Left lung (tissue), 10 donors: ENCODE data around the gene MYPN. TPM values are rescaled to one million over a fixed set of nuclear protein-coding genes. Genes with fewer than 3 reads are reported as not detected.
A peak's percentile ranks its signal among the peaks of the same experiment; 100 is the strongest.

Experiments
- ATAC-seq: fragments of 200-7000 bp; cut with Tn5 transposase; one replicate; pipeline ENCODE4 v1.9.1; 2020; ENCODE audit warnings: moderate library complexity
- DNase-seq, 4 donors: peaks; one replicate each; pipeline ENCODE4 v3.0.0-alpha.2; 2013 to 2020
- H3K27ac ChIP-seq, 2 donors: fragments of 200-600 bp; sonication (generic) in 1 of 2; one replicate each; pipeline versions ENCODE4 v1.5.0 to v1.8.0; 2020 to 2021
- H3K27me3 ChIP-seq, 2 donors: fragments of 200-600 bp; sonication (generic) in 1 of 2; one replicate each; pipeline versions ENCODE4 v1.5.0 to v1.8.0; 2020 to 2021
- H3K36me3 ChIP-seq, 2 donors: fragments of 200-600 bp; sonication (generic) in 1 of 2; one replicate each; pipeline versions ENCODE4 v1.5.0 to v1.8.0; 2020 to 2021
- H3K4me1 ChIP-seq, 2 donors: fragments of 200-600 bp; one replicate each; pipeline ENCODE4 v1.8.0; 2021
- H3K4me3 ChIP-seq, 2 donors: fragments of 200-600 bp; sonication (generic) in 1 of 2; one replicate each; pipeline versions ENCODE4 v1.5.0 to v1.8.0; 2020 to 2021; ENCODE audit warnings: mild to moderate bottlenecking in 1 of 2
- H3K9me3 ChIP-seq, 2 donors: fragments of 200-600 bp; sonication (generic) in 1 of 2; one replicate each; pipeline versions ENCODE4 v1.5.0 to v1.8.0; 2020 to 2021
- CTCF ChIP-seq, 2 donors: fragments of 200-600 bp; sonication (generic) in 1 of 2; IDR thresholded peaks; one replicate each; pipeline versions ENCODE4 v1.5.0 to v1.8.0; 2021; ENCODE audit warnings: antibody characterized with exemption in 2 of 2
- intact Hi-C, 2 donors: fragments of 100-400 bp; cut with DNase I; formaldehyde crosslinking; loops; one replicate each; pipeline versions ENCODE4 v1.11.2 to v1.14.2; 2022
- polyA plus RNA-seq, 6 donors: library from polyadenylated mRNA; unstranded; fragments of 120-200 nt; gene quantifications; one replicate each; pipeline ENCODE4 v1.2.1, GENCODE V29; 2013; ENCODE audit not compliant: insufficient read length in 6 of 6
- total RNA-seq, 2 donors: library from RNA; stranded (reverse); fragmentation: NEBNext Ultra II Directional; extraction: Animal tissue kit (Norgen Biotek cat#: 25700); gene quantifications; one replicate each; pipeline ENCODE4 v1.2.1, GENCODE V29; 2021
- donor health status: DM: no; HTN: yes; CAD: no.
- donor health status: DM: no; HTN: no; CAD: no.

MYPN gene
- total and polyA plus RNA-seq, 8 donors = 0.03 to 0.13 (median 0.04) TPM; not detected in 3

DNA sequence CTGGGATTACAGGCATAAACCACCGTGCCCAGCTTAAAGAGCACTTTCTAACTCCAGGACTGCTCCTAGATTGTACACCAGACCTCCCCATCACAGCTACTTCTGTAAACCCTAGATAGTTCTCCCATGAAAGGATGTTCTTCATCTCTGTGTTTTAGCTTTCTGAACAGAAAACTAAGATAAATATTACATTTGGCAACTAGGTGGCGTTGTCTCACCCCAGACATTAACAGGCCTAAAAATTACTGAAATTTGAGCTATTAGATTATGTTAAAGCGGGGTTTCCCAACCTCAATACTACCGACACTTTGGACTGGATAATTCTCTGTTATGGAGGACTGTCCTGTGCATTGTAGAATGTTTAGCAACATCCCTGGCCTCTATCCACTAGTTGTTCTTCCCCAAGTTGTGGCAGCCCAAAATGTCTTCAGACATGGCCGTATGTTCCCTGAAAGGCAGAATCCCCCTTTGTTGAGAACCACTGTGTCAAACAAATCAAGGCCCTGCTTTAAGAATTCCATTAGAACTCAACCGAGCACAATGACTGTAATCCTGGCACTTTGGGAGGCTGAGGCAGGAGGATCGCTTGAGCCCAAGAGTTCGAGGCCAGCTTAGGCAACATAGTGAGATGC, 103.5 kb downstream of the MYPN start:
- Histone ChIP-seq H3K27me3 (no peaks in the 10 kb centered on the region), H3K4me1 (no peaks in the 10 kb centered on the region), H3K27ac (no peak overlapping the region), H3K9me3 (no peaks in the 10 kb centered on the region), H3K4me3 (no peak overlapping the region), H3K36me3 (no peaks in the 10 kb centered on the region)
- intact Hi-C loops = no loop called here
- peak; percentile 66 for ATAC-seq
- peak in 1 of 4 donors; percentile 28 for DNase-seq
- peak; percentile 37 to 39 for TF ChIP-seq CTCF (IDR thresholded peaks at IDR 0.05)

- Histone ChIP-seq H3K4me3 (no peak overlapping the region), H3K4me1 (no peaks in the 10 kb centered on the region), H3K9me3 (no peaks in the 10 kb centered on the region), H3K27me3 (no peaks in the 10 kb centered on the region), H3K27ac (no peak overlapping the region), H3K36me3 (no peaks in the 10 kb centered on the region)
- intact Hi-C loops = no loop called here
- ATAC-seq (no peak), DNase-seq (no peak)
- no peak for TF ChIP-seq CTCF (IDR thresholded peaks at IDR 0.05)
Measured at GRCh38 chr10:68218786-68219185, 109.5 kb downstream of the MYPN start.

DNA sequence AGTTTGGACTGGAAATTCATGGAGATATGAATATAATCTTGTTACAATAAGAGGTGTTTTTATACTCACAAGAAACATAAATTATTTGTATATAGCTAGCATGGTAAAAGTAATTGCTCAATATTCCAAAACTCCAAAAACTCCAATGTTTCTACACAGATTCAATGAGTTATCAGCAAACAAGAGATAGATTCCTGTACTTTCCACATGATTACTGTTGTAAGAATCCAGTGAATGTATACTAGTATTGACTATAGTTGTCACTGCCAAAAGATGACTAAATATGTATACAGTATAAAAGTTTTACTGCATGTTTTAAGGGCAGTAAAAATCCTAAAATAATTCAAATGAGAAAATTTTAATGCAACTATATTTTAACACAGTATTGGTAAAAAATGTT, 111.9 kb downstream of the MYPN start:
- no peaks in the 10 kb centered on the region for H3K36me3 ChIP-seq
- no peaks in the 10 kb centered on the region for H3K4me1 ChIP-seq
- intact Hi-C loops = no loop called here
- H3K9me3 ChIP-seq = no peaks in the 10 kb centered on the region
- ATAC-seq (no peak), DNase-seq (no peak)
- H3K27me3 ChIP-seq = no peaks in the 10 kb centered on the region
- no peak overlapping the region for H3K27ac ChIP-seq
- TF ChIP-seq CTCF (IDR thresholded peaks at IDR 0.05) = no peak
- H3K4me3 ChIP-seq = no peak overlapping the region

DNA sequence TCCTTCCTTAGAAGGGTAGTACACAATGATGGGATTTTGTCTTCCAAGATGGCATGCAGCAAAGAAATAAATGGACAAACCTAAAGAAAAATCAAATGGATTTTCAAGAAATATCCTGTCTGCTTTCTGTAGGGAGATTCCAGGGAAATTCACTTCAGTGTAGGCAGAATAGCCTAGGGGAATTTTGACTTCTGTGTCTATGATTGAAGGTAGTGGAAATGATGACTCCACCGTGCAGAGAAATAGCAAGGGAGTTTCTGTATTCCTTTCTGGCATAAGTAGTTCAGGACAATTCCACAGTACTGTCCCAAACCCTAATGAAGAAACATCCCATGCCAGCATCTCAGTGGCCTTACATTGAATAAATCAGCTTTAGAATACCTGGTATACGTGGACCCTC, 113.1 kb downstream of the MYPN start:
- H3K9me3 ChIP-seq = no peaks in the 10 kb centered on the region
- H3K27ac ChIP-seq = no peak overlapping the region
- H3K36me3 ChIP-seq = no peaks in the 10 kb centered on the region
- intact Hi-C loops = no loop called here
- no peak for TF ChIP-seq CTCF (IDR thresholded peaks at IDR 0.05)
- H3K4me3 ChIP-seq = no peak overlapping the region
- DNase-seq (no peak), ATAC-seq (no peak)
- H3K4me1 ChIP-seq = no peaks in the 10 kb centered on the region
- peaks cover 0 to 2% of the 10 kb centered on the region in 2 donors for H3K27me3 ChIP-seq

GRCh38 chr10:68223535-68224165, 114.4 kb downstream of the MYPN start:
- H3K27ac ChIP-seq = no peak overlapping the region
- ATAC-seq = no peak
- no peaks in the 10 kb centered on the region for H3K4me1 ChIP-seq
- no peak for DNase-seq
- peaks cover 3 to 15% of the 10 kb centered on the region in 2 donors for H3K27me3 ChIP-seq
- H3K9me3 ChIP-seq = no peaks in the 10 kb centered on the region
- intact Hi-C loops = no loop called here
- no peak overlapping the region for H3K4me3 ChIP-seq
- no peak for TF ChIP-seq CTCF (IDR thresholded peaks at IDR 0.05)
- H3K36me3 ChIP-seq = no peaks in the 10 kb centered on the region
